Activated naive CD8-positive, alpha-beta T cell treated with anti-CD3 and anti-CD28 coated beads, Interleukin-2, amount 50 U/mL, for 16 hours (primary cell): ENCODE measurements around the gene KAZALD1.
A peak's percentile ranks its signal among the peaks of the same experiment; 100 is the strongest.

Experiments
- DNase-seq: peaks from one replicate; pipeline ENCODE4 v3.0.0-alpha.2; 2020; ENCODE audit warnings: low read depth, low spot score

The KAZALD1 gene

GRCh38 chr10:101094121-101094879 lies 32.5 kb downstream of the KAZALD1 start:
- no peak for DNase-seq

GRCh38 chr10:101095004-101095403 lies 33.2 kb downstream of the KAZALD1 start:
- no peak for DNase-seq

- DNase-seq: peak; percentile 36
Observed at GRCh38 chr10:101095550-101096213, 33.9 kb downstream of the KAZALD1 start.

- DNase-seq: no peak
Observed at GRCh38 chr10:101096378-101096777, 34.6 kb downstream of the KAZALD1 start.

- no peak for DNase-seq
Observed at GRCh38 chr10:101097881-101098280, 36.1 kb downstream of the KAZALD1 start.

- no peak for DNase-seq
Observed at GRCh38 chr10:101099901-101100300, 38.1 kb downstream of the KAZALD1 start.

- DNase-seq: no peak
Observed at GRCh38 chr10:101101372-101101881, 39.6 kb downstream of the KAZALD1 start.

GRCh38 chr10:101103430-101103829 lies 41.6 kb downstream of the KAZALD1 start:
- DNase-seq: no peak

GRCh38 chr10:101106351-101106750 lies 44.6 kb downstream of the KAZALD1 start:
- no peak for DNase-seq

GRCh38 chr10:101107771-101108170 lies 46.0 kb downstream of the KAZALD1 start:
- DNase-seq: no peak

- no peak for DNase-seq
Observed at GRCh38 chr10:101110856-101111523, 49.2 kb downstream of the KAZALD1 start.

GRCh38 chr10:101111547-101111946 lies 49.8 kb downstream of the KAZALD1 start:
- DNase-seq: no peak

GRCh38 chr10:101112799-101113594 lies 51.2 kb downstream of the KAZALD1 start:
- DNase-seq: no peak

- no peak for DNase-seq
Observed at GRCh38 chr10:101113890-101114403, 52.2 kb downstream of the KAZALD1 start.

- no peak for DNase-seq
Observed at GRCh38 chr10:101114646-101115045, 52.9 kb downstream of the KAZALD1 start.
